Middle frontal gyrus (tissue), 1 donor: ENCODE data around the gene RGS14.
"Not testable (repeated sequence)": the region's sequence is repeated elsewhere in the genome, so short reads cannot be mapped to it uniquely, and the experiment has no call there.

Source experiments
- DNase-seq: peaks from one replicate; pipeline ENCODE4 v3.0.0-alpha.2; 2015; ENCODE audit warnings: low spot score; ENCODE audit errors: extremely low spot score

Gene RGS14

GRCh38 chr5:177402271-177403043 is 44.7 kb downstream of the RGS14 start:
- DNase-seq: no peak

GRCh38 chr5:177403102-177403791 is 45.5 kb downstream of the RGS14 start:
- DNase-seq: no peak

GRCh38 chr5:177403792-177404640 is 46.3 kb downstream of the RGS14 start:
- no peak for DNase-seq

- DNase-seq: no peak
Observed at GRCh38 chr5:177404641-177405179, 47.0 kb downstream of the RGS14 start.

- no peak for DNase-seq
Observed at GRCh38 chr5:177405312-177405711, 47.6 kb downstream of the RGS14 start.

GRCh38 chr5:177405805-177406204 is 48.1 kb downstream of the RGS14 start:
- DNase-seq: no peak

GRCh38 chr5:177409043-177409801 is 51.5 kb downstream of the RGS14 start, which contains the start of gene F12:
Gene F12, minus strand, starts transcription at chr5:177409564. Its CDS starts 37 bp downstream, at chr5:177409527.
- DNase-seq: no peak

- DNase-seq: no peak
Observed at GRCh38 chr5:177410575-177410974, 52.9 kb downstream of the RGS14 start.

- no peak for DNase-seq
Observed at GRCh38 chr5:177412603-177413233, 55.0 kb downstream of the RGS14 start.

- DNase-seq: no peak
Observed at GRCh38 chr5:177414481-177414880, 56.8 kb downstream of the RGS14 start.

- DNase-seq: not testable (repeated sequence)
Observed at GRCh38 chr5:177417081-177417480, 59.4 kb downstream of the RGS14 start.

- no peak for DNase-seq
Observed at GRCh38 chr5:177419046-177419445, 61.3 kb downstream of the RGS14 start.

- not testable (repeated sequence) for DNase-seq
Observed at GRCh38 chr5:177420472-177420871, 62.7 kb downstream of the RGS14 start.

GRCh38 chr5:177421062-177421798 is 63.5 kb downstream of the RGS14 start:
- no peak for DNase-seq
